Activated T-helper 9 cell treated with anti-CD3 and anti-CD28 coated beads, Interleukin-2, amount 50 U/mL, for 16 hours (primary cell): Measurements from ENCODE around the gene ASPHD1.

Source experiments
- DNase-seq: peaks from one replicate; pipeline ENCODE4 v3.0.0-alpha.2; 2020; ENCODE audit warnings: low read depth

The ASPHD1 gene

GRCh38 chr16:29943846-29944799 lies 43.8 kb downstream of the ASPHD1 start:
- DNase-seq = no peak

GRCh38 chr16:29947897-29948296 lies 47.6 kb downstream of the ASPHD1 start:
- DNase-seq = no peak

- DNase-seq = no peak
Observed at GRCh38 chr16:29950806-29951461, 50.6 kb downstream of the ASPHD1 start.

- no peak for DNase-seq
Observed at GRCh38 chr16:29951625-29952365, 51.5 kb downstream of the ASPHD1 start.
